Esophagus squamous epithelium (tissue), 4 donors: ENCODE results near the gene SLC45A1.

Source experiments
- CTCF ChIP-seq, 6 experiments: fragments of 450-650 bp in 4 of 6; fragments of 200-600 bp in 2 of 6; sonication (generic) in 2 of 6; IDR thresholded peaks; one replicate each; pipeline ENCODE4 v1.5.1; 2016 to 2019; ENCODE audit warnings: antibody characterized with exemption in 6 of 6, mild to moderate bottlenecking in 4 of 6, moderate library complexity in 4 of 6
- POLR2A ChIP-seq, 4 donors: fragments of 450-650 bp; IDR thresholded peaks; one replicate each; pipeline ENCODE4 v1.6.1; 2017; ENCODE audit warnings: antibody characterized with exemption in 4 of 4, mild to moderate bottlenecking in 4 of 4, moderate library complexity in 3 of 4

GRCh38 chr1:8371372-8371991 is 53.6 kb downstream of the SLC45A1 start:
- no peak for TF ChIP-seq CTCF (IDR thresholded peaks at IDR 0.05)
- no peak for TF ChIP-seq POLR2A (IDR thresholded peaks at IDR 0.05)
